Measurements from ENCODE around the gene FLCN.

The FLCN gene

GRCh38 chr17:17176341-17176740, 60.6 kb downstream of the FLCN start:
- TF ChIP-seq TCF12 (IDR thresholded peaks at IDR 0.05; ENCODE audit: low read depth) = no peak
- TF ChIP-seq RAD21 (IDR thresholded peaks at IDR 0.05; ENCODE audit: low read depth) = no peak
- TF ChIP-seq MAX (IDR thresholded peaks at IDR 0.05) = no peak
- no peak for TF ChIP-seq TAF1 (IDR thresholded peaks at IDR 0.05; ENCODE audit: low read depth)
- no peak for TF ChIP-seq CEBPB (IDR thresholded peaks at IDR 0.05)

- TF ChIP-seq EP300 (IDR thresholded peaks at IDR 0.05; ENCODE audit: borderline replicate concordance) (no peak), CEBPB (IDR thresholded peaks at IDR 0.05) (no peak), TCF12 (IDR thresholded peaks at IDR 0.05; ENCODE audit: low read depth) (no peak), CREB1 (IDR thresholded peaks at IDR 0.05; ENCODE audit: low read depth) (no peak), ZBTB7A (IDR thresholded peaks at IDR 0.05; ENCODE audit: low read depth) (no peak), RAD21 (IDR thresholded peaks at IDR 0.05; ENCODE audit: low read depth) (no peak), TEAD4 (IDR thresholded peaks at IDR 0.05) (no peak), REST (IDR thresholded peaks at IDR 0.05; ENCODE audit: low read depth) (no peak), TAF1 (IDR thresholded peaks at IDR 0.05; ENCODE audit: low read depth) (no peak), NFIC (IDR thresholded peaks at IDR 0.05) (no peak), YY1 (IDR thresholded peaks at IDR 0.05; ENCODE audit: low read depth) (no peak), MAX (IDR thresholded peaks at IDR 0.05) (no peak), EGR1 (IDR thresholded peaks at IDR 0.05) (no peak), USF1 (IDR thresholded peaks at IDR 0.05) (no peak), FOXM1 (IDR thresholded peaks at IDR 0.05; ENCODE audit: borderline replicate concordance, low read depth) (no peak)
These were observed 61.1 kb downstream of the FLCN start for GRCh38 chr17:17175917-17176316.

GRCh38 chr17:17175340-17175739, 61.6 kb downstream of the FLCN start:
- TF ChIP-seq TAF1 (IDR thresholded peaks at IDR 0.05; ENCODE audit: low read depth) = no peak
- TF ChIP-seq EP300 (IDR thresholded peaks at IDR 0.05; ENCODE audit: borderline replicate concordance) = no peak
- TF ChIP-seq ZBTB7A (IDR thresholded peaks at IDR 0.05; ENCODE audit: low read depth) = no peak
- no peak for TF ChIP-seq TEAD4 (IDR thresholded peaks at IDR 0.05)
- no peak for TF ChIP-seq MAX (IDR thresholded peaks at IDR 0.05)
- no peak for TF ChIP-seq REST (IDR thresholded peaks at IDR 0.05; ENCODE audit: low read depth)
- no peak for TF ChIP-seq YY1 (IDR thresholded peaks at IDR 0.05; ENCODE audit: low read depth)

GRCh38 chr17:17173921-17174320, 63.0 kb downstream of the FLCN start:
- no peak for TF ChIP-seq RAD21 (IDR thresholded peaks at IDR 0.05; ENCODE audit: low read depth)
- no peak for TF ChIP-seq REST (IDR thresholded peaks at IDR 0.05; ENCODE audit: low read depth)
- no peak for TF ChIP-seq FOXM1 (IDR thresholded peaks at IDR 0.05; ENCODE audit: borderline replicate concordance, low read depth)
- no peak for TF ChIP-seq TEAD4 (IDR thresholded peaks at IDR 0.05)
- no peak for TF ChIP-seq TCF12 (IDR thresholded peaks at IDR 0.05; ENCODE audit: low read depth)
- no peak for TF ChIP-seq MAX (IDR thresholded peaks at IDR 0.05)
- TF ChIP-seq CEBPB (IDR thresholded peaks at IDR 0.05) = no peak
- TF ChIP-seq EGR1 (IDR thresholded peaks at IDR 0.05) = no peak
- TF ChIP-seq CREB1 (IDR thresholded peaks at IDR 0.05; ENCODE audit: low read depth) = no peak
- TF ChIP-seq USF1 (IDR thresholded peaks at IDR 0.05) = no peak
- TF ChIP-seq ZBTB7A (IDR thresholded peaks at IDR 0.05; ENCODE audit: low read depth) = no peak
- no peak for TF ChIP-seq YY1 (IDR thresholded peaks at IDR 0.05; ENCODE audit: low read depth)
